Heart left ventricle (tissue), 13 donors: ENCODE results near the gene C1QTNF4.

Experiments
- POLR2A ChIP-seq, 2 donors: fragments of 450-650 bp; IDR thresholded peaks; one replicate each; pipeline ENCODE4 v1.6.1; 2017; ENCODE audit warnings: antibody characterized with exemption in 2 of 2, mild to moderate bottlenecking in 2 of 2, moderate library complexity in 2 of 2
- TF ChIP-seq, protein P1 (sequence below), 12 donors: fragments of 200-600 bp; sonication (generic) in 4 of 12; IDR thresholded peaks; one replicate each; pipeline versions ENCODE4 v1.5.0 to v1.8.0; 2018 to 2022; ENCODE audit warnings: antibody characterized with exemption in 12 of 12, mild to moderate bottlenecking in 5 of 12
- donor health status: ischemic (EF 13 %, LVEDD 7.1; RV severe dilation, severe dysfunction).
- donor health status: DM: no; HTN: yes; CAD: no.
- donor health status: DM: no; HTN: no; CAD: no.
- donor health status: ischemic (EF 25% LVEDD 6.9; RV normal size, moderate dysfunction).
- donor health status: ischemic (EF 25% LVEDD 5.7; RV mildly dilated, moderate dysfunction).
- donor health status: ischemic (EF 35%, LVEDD 5.7; RV mildly dilated, moderate dysfunction).
- donor health status: nonischemic (EF 11% LVEDD 7.7; RV severe dilation, severe dysfunction).
- donor health status: DM: yes; HTN: yes; CAD: no.
- donor health status: PGD.
- donor health status: ischemic (EF 29% LVEDD 5.4; RV normal size, mild dysfunction).
- donor health status: nonischemic (EF 23%, LVEDD 6.1; RV moderate dilation, normal function).

DNA sequence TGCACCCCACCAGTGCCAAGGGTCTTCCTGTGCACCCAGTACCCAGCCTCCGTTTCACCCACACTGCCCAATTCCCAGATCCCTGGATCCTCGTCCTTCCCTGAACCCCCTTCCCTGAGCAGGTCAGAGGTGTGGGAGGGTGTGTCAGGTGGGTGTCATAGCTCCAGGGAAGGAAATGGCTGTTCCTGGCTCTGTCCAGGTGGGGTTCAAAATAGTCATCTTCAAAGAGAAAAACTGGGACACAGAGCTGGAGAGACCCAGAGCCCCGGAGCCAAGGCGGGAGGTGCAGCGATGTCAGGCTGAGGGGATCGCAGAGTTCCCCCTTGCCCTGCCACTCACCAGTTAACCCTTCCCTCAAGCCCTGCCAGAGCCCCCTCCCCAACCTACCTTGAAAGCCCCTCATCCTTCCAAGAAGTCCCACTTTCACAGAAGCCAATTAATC, 698 bp downstream of the C1QTNF4 start:
- TF ChIP-seq, protein P1, sequence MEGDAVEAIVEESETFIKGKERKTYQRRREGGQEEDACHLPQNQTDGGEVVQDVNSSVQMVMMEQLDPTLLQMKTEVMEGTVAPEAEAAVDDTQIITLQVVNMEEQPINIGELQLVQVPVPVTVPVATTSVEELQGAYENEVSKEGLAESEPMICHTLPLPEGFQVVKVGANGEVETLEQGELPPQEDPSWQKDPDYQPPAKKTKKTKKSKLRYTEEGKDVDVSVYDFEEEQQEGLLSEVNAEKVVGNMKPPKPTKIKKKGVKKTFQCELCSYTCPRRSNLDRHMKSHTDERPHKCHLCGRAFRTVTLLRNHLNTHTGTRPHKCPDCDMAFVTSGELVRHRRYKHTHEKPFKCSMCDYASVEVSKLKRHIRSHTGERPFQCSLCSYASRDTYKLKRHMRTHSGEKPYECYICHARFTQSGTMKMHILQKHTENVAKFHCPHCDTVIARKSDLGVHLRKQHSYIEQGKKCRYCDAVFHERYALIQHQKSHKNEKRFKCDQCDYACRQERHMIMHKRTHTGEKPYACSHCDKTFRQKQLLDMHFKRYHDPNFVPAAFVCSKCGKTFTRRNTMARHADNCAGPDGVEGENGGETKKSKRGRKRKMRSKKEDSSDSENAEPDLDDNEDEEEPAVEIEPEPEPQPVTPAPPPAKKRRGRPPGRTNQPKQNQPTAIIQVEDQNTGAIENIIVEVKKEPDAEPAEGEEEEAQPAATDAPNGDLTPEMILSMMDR (IDR thresholded peaks at IDR 0.05) = no peak
- TF ChIP-seq POLR2A (IDR thresholded peaks at IDR 0.05) = no peak
